NB4 (cell line): ENCODE data around the gene ITPK1.

ENCODE experiments used
- CTCF ChIP-seq: IDR thresholded peaks from one replicate; pipeline ENCODE4 v1.5.1; 2012; ENCODE audit warnings: low read depth, low read length
- MAX ChIP-seq: IDR thresholded peaks from 2 replicates; pipeline ENCODE4 v1.6.1; 2011; ENCODE audit warnings: low read depth, low read length
- MYC ChIP-seq: IDR thresholded peaks from 2 replicates; pipeline ENCODE4 v1.6.1; 2011; ENCODE audit warnings: low read depth, low read length
- POLR2A ChIP-seq: IDR thresholded peaks from 2 replicates; pipeline ENCODE4 v1.6.1; 2011; ENCODE audit warnings: mild to moderate bottlenecking; ENCODE audit not compliant: insufficient read length; ENCODE audit errors: extremely low read depth

GRCh38 chr14:93007225-93007997, 108.3 kb downstream of the ITPK1 start:
- TF ChIP-seq POLR2A, result no peak
- no peak for TF ChIP-seq CTCF
- TF ChIP-seq MAX, result no peak
- TF ChIP-seq MYC, result no peak
